ENCODE results near the gene NPTX1.

Gene NPTX1

GRCh38 chr17:80470603-80471002, 5.8 kb downstream of the NPTX1 start:
- Histone ChIP-seq H3K4me3 (ENCODE audit: insufficient read depth, low read depth, low read length) (no peak overlapping the region), H3K27ac (ENCODE audit: insufficient read depth, low read depth, low read length, poor library complexity, severe bottlenecking) (no peak overlapping the region), H3K27me3 (ENCODE audit: control insufficient read depth, insufficient read depth, low read length, poor library complexity, severe bottlenecking) (peaks cover 94% of the 10 kb centered on the region), H3K9me3 (ENCODE audit: control insufficient read depth, low read length) (no peaks in the 10 kb centered on the region), H3K36me3 (ENCODE audit: control insufficient read depth, insufficient read depth, low read length) (no peaks in the 10 kb centered on the region), H3K4me1 (ENCODE audit: control insufficient read depth, insufficient read depth, low read length) (peaks cover 7% of the 10 kb centered on the region)
- 85 to 86% methylated on average over 21 of the region's 21 CpGs for WGBS, 2 experiments

- 80 to 87% methylated on average over 11 of the region's 11 CpGs for WGBS, 2 experiments
- H3K27me3 ChIP-seq (ENCODE audit: control insufficient read depth, insufficient read depth, low read length, poor library complexity, severe bottlenecking) = peaks cover 92% of the 10 kb centered on the region
Observed at GRCh38 chr17:80469667-80470066, 6.7 kb downstream of the NPTX1 start.

GRCh38 chr17:80468781-80469493, 7.5 kb downstream of the NPTX1 start:
- H3K4me1 ChIP-seq (ENCODE audit: control insufficient read depth, insufficient read depth, low read length) = no peaks in the 10 kb centered on the region
- 83% methylated on average over 28 of the region's 28 CpGs for WGBS, 2 experiments

More at GRCh38 chr17:80469667-80470066, 6.7 kb downstream of the NPTX1 start:
- Histone ChIP-seq H3K36me3 (ENCODE audit: control insufficient read depth, insufficient read depth, low read length) (no peaks in the 10 kb centered on the region), H3K9me3 (ENCODE audit: control insufficient read depth, low read length) (no peaks in the 10 kb centered on the region), H3K4me1 (ENCODE audit: control insufficient read depth, insufficient read depth, low read length) (peaks cover 2% of the 10 kb centered on the region), H3K4me3 (ENCODE audit: insufficient read depth, low read depth, low read length) (no peak overlapping the region), H3K27ac (ENCODE audit: insufficient read depth, low read depth, low read length, poor library complexity, severe bottlenecking) (no peak overlapping the region)

GRCh38 chr17:80468242-80468641, 8.2 kb downstream of the NPTX1 start:
- Histone ChIP-seq H3K4me3 (ENCODE audit: insufficient read depth, low read depth, low read length) (no peak overlapping the region), H3K27ac (ENCODE audit: insufficient read depth, low read depth, low read length, poor library complexity, severe bottlenecking) (no peak overlapping the region), H3K9me3 (ENCODE audit: control insufficient read depth, low read length) (no peaks in the 10 kb centered on the region), H3K36me3 (ENCODE audit: control insufficient read depth, insufficient read depth, low read length) (no peaks in the 10 kb centered on the region), H3K27me3 (ENCODE audit: control insufficient read depth, insufficient read depth, low read length, poor library complexity, severe bottlenecking) (peaks cover 78% of the 10 kb centered on the region), H3K4me1 (ENCODE audit: control insufficient read depth, insufficient read depth, low read length) (no peaks in the 10 kb centered on the region)
- WGBS, 2 experiments = 40 to 42% methylated on average over 16 of the region's 16 CpGs

More at GRCh38 chr17:80468781-80469493, 7.5 kb downstream of the NPTX1 start:
- H3K4me3 ChIP-seq (ENCODE audit: insufficient read depth, low read depth, low read length) = no peak overlapping the region
- no peak overlapping the region for H3K27ac ChIP-seq (ENCODE audit: insufficient read depth, low read depth, low read length, poor library complexity, severe bottlenecking)
- peaks cover 85% of the 10 kb centered on the region for H3K27me3 ChIP-seq (ENCODE audit: control insufficient read depth, insufficient read depth, low read length, poor library complexity, severe bottlenecking)
- H3K9me3 ChIP-seq (ENCODE audit: control insufficient read depth, low read length) = no peaks in the 10 kb centered on the region
- no peaks in the 10 kb centered on the region for H3K36me3 ChIP-seq (ENCODE audit: control insufficient read depth, insufficient read depth, low read length)

DNA sequence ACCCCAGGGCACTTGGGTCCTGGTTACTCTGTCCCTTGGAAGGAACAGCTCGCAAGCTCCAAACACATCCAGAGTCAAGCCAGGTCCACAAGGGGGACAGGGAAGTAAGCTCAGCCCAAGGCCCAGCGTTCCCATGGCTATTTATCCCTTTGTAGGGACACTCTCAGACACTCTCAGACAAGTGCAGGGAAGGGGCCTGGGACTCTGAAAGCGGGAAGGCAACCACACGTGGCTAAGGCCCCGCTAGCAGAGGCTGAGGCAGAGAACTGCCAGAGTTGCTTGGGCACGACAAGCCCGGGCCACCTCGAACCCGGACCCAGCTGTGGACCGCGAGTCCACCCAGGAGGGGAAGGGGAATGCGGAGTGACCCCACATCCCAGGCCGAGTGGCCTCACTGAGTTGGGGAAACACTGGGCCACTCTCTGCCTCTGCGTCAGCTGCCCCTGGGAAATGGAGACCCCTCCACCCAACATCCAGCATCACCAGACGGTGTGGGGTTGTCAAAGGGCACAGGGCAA, 10.2 kb downstream of the NPTX1 start:
- Histone ChIP-seq H3K4me3 (ENCODE audit: insufficient read depth, low read depth, low read length) (no peak overlapping the region), H3K36me3 (ENCODE audit: control insufficient read depth, insufficient read depth, low read length) (no peaks in the 10 kb centered on the region), H3K9me3 (ENCODE audit: control insufficient read depth, low read length) (no peaks in the 10 kb centered on the region), H3K27ac (ENCODE audit: insufficient read depth, low read depth, low read length, poor library complexity, severe bottlenecking) (no peak overlapping the region), H3K27me3 (ENCODE audit: control insufficient read depth, insufficient read depth, low read length, poor library complexity, severe bottlenecking) (peaks cover 66% of the 10 kb centered on the region), H3K4me1 (ENCODE audit: control insufficient read depth, insufficient read depth, low read length) (no peaks in the 10 kb centered on the region)
- 74 to 77% methylated on average over 15 of the region's 15 CpGs for WGBS, 2 experiments

DNA sequence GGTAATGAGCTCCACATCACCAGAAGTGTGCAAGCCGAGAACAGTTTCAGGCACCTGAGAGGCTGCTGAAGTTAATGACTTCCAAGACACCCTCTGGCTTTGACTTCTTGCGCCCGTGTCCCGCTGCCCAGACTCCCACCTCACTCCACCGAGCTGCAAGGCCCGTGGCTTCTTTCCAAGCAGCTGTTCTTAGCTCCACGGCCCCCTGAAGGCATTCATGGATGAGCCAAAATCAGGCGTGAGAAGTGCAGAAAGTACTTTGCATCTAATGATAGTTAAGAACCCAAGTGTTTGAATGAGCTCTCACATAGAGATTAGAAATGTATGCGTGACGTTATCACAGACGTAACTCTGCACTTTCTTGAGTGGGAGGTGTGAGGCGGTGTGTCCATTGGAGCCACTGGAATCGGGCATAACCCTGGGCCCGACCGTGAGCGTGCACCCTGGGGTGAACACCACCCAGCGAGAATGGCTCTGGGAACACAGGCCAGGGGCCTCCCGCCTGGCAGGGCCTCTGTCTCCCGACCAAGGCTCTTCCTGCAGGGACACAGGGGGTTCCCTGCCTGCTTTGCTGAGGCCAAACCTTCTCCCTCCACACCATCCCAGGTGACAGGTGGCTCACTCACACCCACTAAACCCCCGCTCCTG, 11.0 kb downstream of the NPTX1 start:
- Histone ChIP-seq H3K9me3 (ENCODE audit: control insufficient read depth, low read length) (no peaks in the 10 kb centered on the region), H3K27me3 (ENCODE audit: control insufficient read depth, insufficient read depth, low read length, poor library complexity, severe bottlenecking) (peaks cover 64% of the 10 kb centered on the region), H3K36me3 (ENCODE audit: control insufficient read depth, insufficient read depth, low read length) (no peaks in the 10 kb centered on the region), H3K4me3 (ENCODE audit: insufficient read depth, low read depth, low read length) (no peak overlapping the region), H3K4me1 (ENCODE audit: control insufficient read depth, insufficient read depth, low read length) (no peaks in the 10 kb centered on the region), H3K27ac (ENCODE audit: insufficient read depth, low read depth, low read length, poor library complexity, severe bottlenecking) (no peak overlapping the region)
- WGBS, 2 experiments = 85% methylated on average over 20 of the region's 20 CpGs

GRCh38 chr17:80464486-80464885, 11.9 kb downstream of the NPTX1 start:
- no peaks in the 10 kb centered on the region for H3K36me3 ChIP-seq (ENCODE audit: control insufficient read depth, insufficient read depth, low read length)
- H3K27ac ChIP-seq (ENCODE audit: insufficient read depth, low read depth, low read length, poor library complexity, severe bottlenecking) = no peak overlapping the region
- no peaks in the 10 kb centered on the region for H3K4me1 ChIP-seq (ENCODE audit: control insufficient read depth, insufficient read depth, low read length)
- peaks cover 61% of the 10 kb centered on the region for H3K27me3 ChIP-seq (ENCODE audit: control insufficient read depth, insufficient read depth, low read length, poor library complexity, severe bottlenecking)
- H3K4me3 ChIP-seq (ENCODE audit: insufficient read depth, low read depth, low read length) = no peak overlapping the region
- 88% methylated on average over 8 of the region's 8 CpGs for WGBS, 2 experiments
- H3K9me3 ChIP-seq (ENCODE audit: control insufficient read depth, low read length) = no peaks in the 10 kb centered on the region

DNA sequence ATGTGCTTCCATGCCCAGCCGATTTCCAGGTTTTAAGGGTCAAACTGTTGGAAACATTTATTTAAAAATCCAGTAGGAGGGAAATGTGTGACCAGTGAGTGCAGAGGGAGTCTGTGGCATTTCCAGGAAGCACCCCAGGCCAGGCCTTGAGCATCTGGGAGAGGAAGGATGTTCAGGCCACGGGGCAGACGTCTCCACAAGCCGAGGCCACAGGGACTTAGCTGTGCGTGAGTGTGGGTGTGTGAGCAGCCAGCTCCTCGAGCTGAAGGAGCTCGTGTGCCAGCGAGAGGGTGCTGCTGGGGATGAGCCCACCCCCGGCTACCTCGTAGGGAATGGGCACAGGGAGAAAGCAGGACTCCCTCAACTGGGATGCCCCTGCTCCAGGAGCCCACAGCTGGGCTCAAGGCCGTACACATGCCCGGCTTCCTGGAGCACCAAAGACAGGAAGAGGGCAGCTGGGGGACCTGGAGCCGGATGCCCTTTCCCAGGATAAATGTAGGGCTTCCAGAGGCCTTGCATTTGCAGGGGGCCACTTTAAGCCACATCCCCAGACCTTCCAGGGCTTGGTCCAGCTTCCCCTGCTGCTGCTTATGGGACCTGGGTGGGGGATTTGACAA, 12.5 kb downstream of the NPTX1 start:
- Histone ChIP-seq H3K27ac (ENCODE audit: insufficient read depth, low read depth, low read length, poor library complexity, severe bottlenecking) (no peak overlapping the region), H3K27me3 (ENCODE audit: control insufficient read depth, insufficient read depth, low read length, poor library complexity, severe bottlenecking) (peaks cover 63% of the 10 kb centered on the region), H3K4me1 (ENCODE audit: control insufficient read depth, insufficient read depth, low read length) (no peaks in the 10 kb centered on the region), H3K4me3 (ENCODE audit: insufficient read depth, low read depth, low read length) (no peak overlapping the region), H3K9me3 (ENCODE audit: control insufficient read depth, low read length) (no peaks in the 10 kb centered on the region), H3K36me3 (ENCODE audit: control insufficient read depth, insufficient read depth, low read length) (no peaks in the 10 kb centered on the region)
- WGBS, 2 experiments = 83 to 88% methylated on average over 13 of the region's 13 CpGs

DNA sequence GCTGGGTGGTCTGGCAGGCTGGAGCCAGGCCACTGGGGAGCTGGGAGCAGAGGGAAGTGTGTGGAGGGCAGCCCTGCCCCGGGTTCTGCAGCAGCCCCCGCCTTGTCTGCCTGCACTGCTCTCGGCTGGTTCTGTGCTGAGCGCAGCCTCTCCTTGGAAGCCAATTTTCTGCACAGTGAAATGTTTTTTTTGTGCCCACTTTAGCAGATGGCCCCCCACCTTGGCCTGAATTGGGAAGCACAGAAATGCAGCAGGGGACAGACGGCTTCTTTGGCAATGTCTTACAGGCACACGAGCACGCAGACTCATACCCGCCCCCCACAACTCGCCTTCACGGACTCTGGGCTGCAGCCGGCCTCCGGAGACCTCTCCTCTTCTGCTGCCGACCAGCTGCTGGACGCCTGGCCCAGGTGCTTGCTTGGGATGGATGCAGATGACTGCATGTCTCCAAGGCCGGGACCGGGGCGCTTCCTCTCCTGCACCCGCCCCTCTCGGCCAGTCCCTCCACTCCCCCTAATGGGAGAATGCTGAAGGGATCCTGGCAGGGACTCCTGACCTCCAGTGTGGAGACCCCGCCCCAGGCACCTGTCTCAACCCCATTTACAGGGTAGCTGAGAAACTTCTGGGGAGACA, 14.8 kb downstream of the NPTX1 start:
- WGBS, 2 experiments = 74% methylated on average over 20 of the region's 20 CpGs
- H3K4me3 ChIP-seq (ENCODE audit: insufficient read depth, low read depth, low read length) = no peak overlapping the region
- no peak overlapping the region for H3K27ac ChIP-seq (ENCODE audit: insufficient read depth, low read depth, low read length, poor library complexity, severe bottlenecking)
- H3K36me3 ChIP-seq (ENCODE audit: control insufficient read depth, insufficient read depth, low read length) = no peaks in the 10 kb centered on the region
- H3K27me3 ChIP-seq (ENCODE audit: control insufficient read depth, insufficient read depth, low read length, poor library complexity, severe bottlenecking) = peaks cover 65% of the 10 kb centered on the region
- H3K9me3 ChIP-seq (ENCODE audit: control insufficient read depth, low read length) = no peaks in the 10 kb centered on the region
- H3K4me1 ChIP-seq (ENCODE audit: control insufficient read depth, insufficient read depth, low read length) = no peaks in the 10 kb centered on the region

- H3K27me3 ChIP-seq (ENCODE audit: control insufficient read depth, insufficient read depth, low read length, poor library complexity, severe bottlenecking) = peaks cover 57% of the 10 kb centered on the region
Observed at GRCh38 chr17:80460429-80460834, 16.0 kb downstream of the NPTX1 start.

More at GRCh38 chr17:80460429-80460834, 16.0 kb downstream of the NPTX1 start:
- Histone ChIP-seq H3K36me3 (ENCODE audit: control insufficient read depth, insufficient read depth, low read length) (no peaks in the 10 kb centered on the region), H3K27ac (ENCODE audit: insufficient read depth, low read depth, low read length, poor library complexity, severe bottlenecking) (no peak overlapping the region), H3K4me1 (ENCODE audit: control insufficient read depth, insufficient read depth, low read length) (no peaks in the 10 kb centered on the region), H3K9me3 (ENCODE audit: control insufficient read depth, low read length) (no peaks in the 10 kb centered on the region), H3K4me3 (ENCODE audit: insufficient read depth, low read depth, low read length) (no peak overlapping the region)
- 77 to 79% methylated on average over 8 of the region's 8 CpGs for WGBS, 2 experiments

Measured in ectodermal cell (in vitro differentiated cells).